SH-SY5Y (cell line): ENCODE data around the gene CTSD.

Source experiments
- GATA2 ChIP-seq: IDR thresholded peaks from 2 replicates; pipeline ENCODE4 v1.6.1; 2011; ENCODE audit warnings: mild to moderate bottlenecking, low read depth, low read length
- GATA3 ChIP-seq: IDR thresholded peaks from 2 replicates; pipeline ENCODE4 v1.6.1; 2011; ENCODE audit warnings: low read depth, mild to moderate bottlenecking, low read length, moderate library complexity

- no peak for TF ChIP-seq GATA3
- TF ChIP-seq GATA2, result no peak
These were observed 5.7 kb downstream of the CTSD start for GRCh38 chr11:1757861-1758610.
